ENCODE measurements around the gene TSHZ1. TPM values are rescaled to one million over a fixed set of nuclear protein-coding genes. Genes with fewer than 3 reads are reported as not detected.

TSHZ1 gene
- polyA plus RNA-seq, 2 of the 4 experiments (the other 2 are of a cell fraction): 2.2 to 3.0 TPM

DNA sequence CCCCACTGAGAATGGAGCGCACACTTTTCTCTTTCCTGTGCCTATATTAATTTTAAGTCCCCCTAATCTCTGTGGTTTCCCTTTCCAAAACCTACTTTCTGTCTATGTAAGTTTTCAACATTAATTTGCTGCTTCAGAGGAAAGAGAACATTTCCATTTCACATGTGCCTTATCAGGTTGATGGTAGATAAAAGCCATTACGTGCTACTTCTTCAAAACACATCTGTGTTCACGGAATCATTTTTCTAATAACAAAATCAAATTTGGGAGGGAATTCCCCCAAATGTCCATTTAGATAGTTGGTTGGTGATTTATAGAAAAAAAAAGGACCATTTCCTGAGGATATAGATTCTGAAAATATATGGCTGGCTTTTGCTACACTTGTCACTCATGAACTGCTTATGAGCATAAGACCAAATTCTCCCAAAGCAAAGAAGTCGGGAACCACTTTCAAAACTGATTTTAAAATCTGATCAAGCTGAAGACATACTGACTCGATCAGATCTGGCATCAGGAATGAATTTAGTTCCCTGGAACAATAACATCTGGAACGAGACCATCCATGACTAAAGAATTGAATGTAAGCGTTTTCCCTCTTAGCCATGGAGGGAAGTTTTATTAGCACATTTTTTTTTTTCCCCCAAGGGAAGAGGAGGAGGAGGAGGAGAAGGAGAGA lies 9.9 kb upstream of the TSHZ1 start:
- no peak for ATAC-seq
- CTCF ChIA-PET: no interaction called here
- WGBS (ENCODE audit: missing lambda C conversion rate): 93% methylated on average over 7 of the region's 7 CpGs

DNA sequence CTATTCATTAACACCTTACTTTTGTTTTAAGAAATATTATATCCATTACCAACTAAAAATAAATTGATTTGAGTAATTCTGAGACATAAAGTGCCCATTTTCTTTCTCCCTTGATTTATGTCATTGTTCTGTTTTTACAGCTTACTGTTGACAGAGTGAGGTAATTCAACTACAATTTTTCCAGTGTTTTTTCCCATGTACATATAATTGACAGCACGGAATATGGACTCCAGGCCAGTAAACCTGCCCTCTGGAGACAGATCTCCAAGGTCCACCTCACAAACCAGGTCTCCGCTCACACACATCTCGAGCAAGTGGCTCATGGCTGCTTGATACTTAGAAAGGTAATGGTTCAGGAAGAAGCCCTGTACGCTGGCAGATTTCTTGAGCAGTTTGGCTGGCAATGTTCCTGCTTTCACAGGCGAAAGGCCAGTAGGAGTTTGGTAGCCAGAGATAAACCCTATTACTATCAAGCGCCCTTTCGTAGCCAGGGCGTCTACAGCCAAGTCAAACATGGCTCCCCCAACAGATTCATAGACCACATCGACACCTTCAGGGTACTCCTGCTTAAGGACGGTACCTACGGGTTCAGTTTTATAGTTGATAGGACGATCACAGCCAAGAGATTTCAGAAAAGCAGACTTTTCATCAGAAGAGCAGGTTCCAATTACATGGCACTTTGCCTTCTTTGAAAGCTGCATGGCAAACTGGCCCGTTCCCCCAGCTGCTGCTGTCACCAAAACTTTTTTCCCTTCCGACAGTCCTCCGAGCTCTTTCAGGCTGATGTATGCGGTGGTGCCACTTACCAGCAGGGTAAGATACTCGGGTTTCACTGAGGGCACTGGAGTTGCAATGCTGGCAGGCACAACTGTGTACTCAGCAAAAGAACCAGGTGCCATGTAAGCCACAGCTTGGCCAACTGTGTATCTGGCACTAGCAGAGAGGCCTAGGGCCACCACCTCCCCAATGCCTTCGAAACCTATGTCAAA lies 9.0 kb upstream of the TSHZ1 start:
- peaks cover 4% of the 10 kb centered on the region; the same call in 2 of the 3 replicates for H3K4me1 ChIP-seq
- no peak for ATAC-seq
- POLR2A ChIA-PET: no interaction called here
- TF ChIP-seq, protein P1, sequence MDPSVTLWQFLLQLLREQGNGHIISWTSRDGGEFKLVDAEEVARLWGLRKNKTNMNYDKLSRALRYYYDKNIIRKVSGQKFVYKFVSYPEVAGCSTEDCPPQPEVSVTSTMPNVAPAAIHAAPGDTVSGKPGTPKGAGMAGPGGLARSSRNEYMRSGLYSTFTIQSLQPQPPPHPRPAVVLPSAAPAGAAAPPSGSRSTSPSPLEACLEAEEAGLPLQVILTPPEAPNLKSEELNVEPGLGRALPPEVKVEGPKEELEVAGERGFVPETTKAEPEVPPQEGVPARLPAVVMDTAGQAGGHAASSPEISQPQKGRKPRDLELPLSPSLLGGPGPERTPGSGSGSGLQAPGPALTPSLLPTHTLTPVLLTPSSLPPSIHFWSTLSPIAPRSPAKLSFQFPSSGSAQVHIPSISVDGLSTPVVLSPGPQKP (IDR thresholded peaks at IDR 0.05; ENCODE audit: low read depth, low read length): no peak
- TF ChIP-seq GATA3 (IDR thresholded peaks at IDR 0.05; ENCODE audit: borderline replicate concordance) (no peak), HOXB5 (CRISPR knock-in tag; IDR thresholded peaks at IDR 0.05) (no peak), CBX2 (IDR thresholded peaks at IDR 0.05; ENCODE audit: borderline replicate concordance, low read depth) (no peak), RARB (CRISPR knock-in tag; IDR thresholded peaks at IDR 0.05) (no peak), NR3C1 (IDR thresholded peaks at IDR 0.05) (no peak), ZSCAN20 (CRISPR knock-in tag; IDR thresholded peaks at IDR 0.05) (no peak), CHD2 (IDR thresholded peaks at IDR 0.05; ENCODE audit: low read length, partially characterized antibody) (no peak), MAZ (IDR thresholded peaks at IDR 0.05; ENCODE audit: borderline replicate concordance, low read depth, low read length) (no peak), CEBPB (IDR thresholded peaks at IDR 0.05) (no peak)
- TF ChIP-seq, protein P2, sequence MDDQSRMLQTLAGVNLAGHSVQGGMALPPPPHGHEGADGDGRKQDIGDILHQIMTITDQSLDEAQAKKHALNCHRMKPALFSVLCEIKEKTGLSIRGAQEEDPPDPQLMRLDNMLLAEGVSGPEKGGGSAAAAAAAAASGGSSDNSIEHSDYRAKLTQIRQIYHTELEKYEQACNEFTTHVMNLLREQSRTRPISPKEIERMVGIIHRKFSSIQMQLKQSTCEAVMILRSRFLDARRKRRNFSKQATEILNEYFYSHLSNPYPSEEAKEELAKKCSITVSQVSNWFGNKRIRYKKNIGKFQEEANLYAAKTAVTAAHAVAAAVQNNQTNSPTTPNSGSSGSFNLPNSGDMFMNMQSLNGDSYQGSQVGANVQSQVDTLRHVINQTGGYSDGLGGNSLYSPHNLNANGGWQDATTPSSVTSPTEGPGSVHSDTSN (IDR thresholded peaks at IDR 0.05): no peak
- TF ChIP-seq, protein P3, sequence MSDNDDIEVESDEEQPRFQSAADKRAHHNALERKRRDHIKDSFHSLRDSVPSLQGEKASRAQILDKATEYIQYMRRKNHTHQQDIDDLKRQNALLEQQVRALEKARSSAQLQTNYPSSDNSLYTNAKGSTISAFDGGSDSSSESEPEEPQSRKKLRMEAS (IDR thresholded peaks at IDR 0.05): no peak
- H3K4me2 ChIP-seq: no peak overlapping the region
- DNase-seq (ENCODE audit: low read depth in 1 of 2, low spot score in 1 of 2): no peak
- CTCF ChIA-PET: no interaction called here
- H3K9me3 ChIP-seq: no peaks in the 10 kb centered on the region
- no peak overlapping the region for H3K27ac ChIP-seq
- FAIRE-seq: no peak
- H3K4me3 ChIP-seq: no peak overlapping the region
- WGBS (ENCODE audit: missing lambda C conversion rate): 94% methylated on average over 17 of the region's 18 CpGs

More for the DNA sequence above, 9.9 kb upstream of the TSHZ1 start:
- FAIRE-seq (no peak), DNase-seq (ENCODE audit: low read depth in 1 of 2, low spot score in 1 of 2) (no peak)
- no peak overlapping the region for H3K4me3 ChIP-seq
- H3K9me3 ChIP-seq: no peaks in the 10 kb centered on the region
- H3K27ac ChIP-seq: no peak overlapping the region
- POLR2A ChIA-PET: no interaction called here
- no peaks in the 10 kb centered on the region; the same call in 2 of the 3 replicates for H3K4me1 ChIP-seq
- no peak overlapping the region for H3K4me2 ChIP-seq
- TF ChIP-seq ZSCAN20 (CRISPR knock-in tag; IDR thresholded peaks at IDR 0.05) (no peak), TFCP2L1 (CRISPR knock-in tag; IDR thresholded peaks at IDR 0.05) (no peak), POLR2A (IDR thresholded peaks at IDR 0.05; ENCODE audit: low read length) (no peak), ZC3H11A (IDR thresholded peaks at IDR 0.05) (no peak), PHF8 (IDR thresholded peaks at IDR 0.05; ENCODE audit: borderline replicate concordance, low read depth) (no peak), RAD21 (conservative IDR thresholded peaks at IDR 0.05 in 1 of 2, IDR thresholded peaks at IDR 0.05 in 1 of 2) (no peak), MAZ (IDR thresholded peaks at IDR 0.05; ENCODE audit: borderline replicate concordance, low read depth, low read length) (no peak), NFE2L2 (conservative IDR thresholded peaks at IDR 0.05; ENCODE audit: low read length) (no peak), EHF (CRISPR knock-in tag; IDR thresholded peaks at IDR 0.05) (no peak), HOXB13 (CRISPR knock-in tag; IDR thresholded peaks at IDR 0.05; ENCODE audit: low read depth) (no peak), FOXS1 (CRISPR knock-in tag; IDR thresholded peaks at IDR 0.05) (no peak), RARB (CRISPR knock-in tag; IDR thresholded peaks at IDR 0.05) (no peak), RCOR1 (IDR thresholded peaks at IDR 0.05; ENCODE audit: low read depth, low read length) (no peak)
- TF ChIP-seq, protein P4, sequence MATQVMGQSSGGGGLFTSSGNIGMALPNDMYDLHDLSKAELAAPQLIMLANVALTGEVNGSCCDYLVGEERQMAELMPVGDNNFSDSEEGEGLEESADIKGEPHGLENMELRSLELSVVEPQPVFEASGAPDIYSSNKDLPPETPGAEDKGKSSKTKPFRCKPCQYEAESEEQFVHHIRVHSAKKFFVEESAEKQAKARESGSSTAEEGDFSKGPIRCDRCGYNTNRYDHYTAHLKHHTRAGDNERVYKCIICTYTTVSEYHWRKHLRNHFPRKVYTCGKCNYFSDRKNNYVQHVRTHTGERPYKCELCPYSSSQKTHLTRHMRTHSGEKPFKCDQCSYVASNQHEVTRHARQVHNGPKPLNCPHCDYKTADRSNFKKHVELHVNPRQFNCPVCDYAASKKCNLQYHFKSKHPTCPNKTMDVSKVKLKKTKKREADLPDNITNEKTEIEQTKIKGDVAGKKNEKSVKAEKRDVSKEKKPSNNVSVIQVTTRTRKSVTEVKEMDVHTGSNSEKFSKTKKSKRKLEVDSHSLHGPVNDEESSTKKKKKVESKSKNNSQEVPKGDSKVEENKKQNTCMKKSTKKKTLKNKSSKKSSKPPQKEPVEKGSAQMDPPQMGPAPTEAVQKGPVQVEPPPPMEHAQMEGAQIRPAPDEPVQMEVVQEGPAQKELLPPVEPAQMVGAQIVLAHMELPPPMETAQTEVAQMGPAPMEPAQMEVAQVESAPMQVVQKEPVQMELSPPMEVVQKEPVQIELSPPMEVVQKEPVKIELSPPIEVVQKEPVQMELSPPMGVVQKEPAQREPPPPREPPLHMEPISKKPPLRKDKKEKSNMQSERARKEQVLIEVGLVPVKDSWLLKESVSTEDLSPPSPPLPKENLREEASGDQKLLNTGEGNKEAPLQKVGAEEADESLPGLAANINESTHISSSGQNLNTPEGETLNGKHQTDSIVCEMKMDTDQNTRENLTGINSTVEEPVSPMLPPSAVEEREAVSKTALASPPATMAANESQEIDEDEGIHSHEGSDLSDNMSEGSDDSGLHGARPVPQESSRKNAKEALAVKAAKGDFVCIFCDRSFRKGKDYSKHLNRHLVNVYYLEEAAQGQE (IDR thresholded peaks at IDR 0.05): no peak
- TF ChIP-seq, protein P2 (IDR thresholded peaks at IDR 0.05): no peak
- TF ChIP-seq, protein P5, sequence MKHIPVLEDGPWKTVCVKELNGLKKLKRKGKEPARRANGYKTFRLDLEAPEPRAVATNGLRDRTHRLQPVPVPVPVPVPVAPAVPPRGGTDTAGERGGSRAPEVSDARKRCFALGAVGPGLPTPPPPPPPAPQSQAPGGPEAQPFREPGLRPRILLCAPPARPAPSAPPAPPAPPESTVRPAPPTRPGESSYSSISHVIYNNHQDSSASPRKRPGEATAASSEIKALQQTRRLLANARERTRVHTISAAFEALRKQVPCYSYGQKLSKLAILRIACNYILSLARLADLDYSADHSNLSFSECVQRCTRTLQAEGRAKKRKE (CRISPR knock-in tag; IDR thresholded peaks at IDR 0.05; ENCODE audit: low read depth): no peak
